GM10266 (cell line): ENCODE measurements around the gene ARHGEF1.

Experiments
- DNase-seq: peaks from one replicate; pipeline ENCODE4 v3.0.0; 2012; ENCODE audit errors: extremely low spot score
- TF ChIP-seq, protein P1 (sequence below): IDR thresholded peaks from 2 replicates; pipeline ENCODE4 v1.5.1; 2012; ENCODE audit warnings: mild to moderate bottlenecking, low read depth; ENCODE audit not compliant: control insufficient read depth, insufficient read depth; ENCODE audit errors: missing control alignments

Gene ARHGEF1

DNA sequence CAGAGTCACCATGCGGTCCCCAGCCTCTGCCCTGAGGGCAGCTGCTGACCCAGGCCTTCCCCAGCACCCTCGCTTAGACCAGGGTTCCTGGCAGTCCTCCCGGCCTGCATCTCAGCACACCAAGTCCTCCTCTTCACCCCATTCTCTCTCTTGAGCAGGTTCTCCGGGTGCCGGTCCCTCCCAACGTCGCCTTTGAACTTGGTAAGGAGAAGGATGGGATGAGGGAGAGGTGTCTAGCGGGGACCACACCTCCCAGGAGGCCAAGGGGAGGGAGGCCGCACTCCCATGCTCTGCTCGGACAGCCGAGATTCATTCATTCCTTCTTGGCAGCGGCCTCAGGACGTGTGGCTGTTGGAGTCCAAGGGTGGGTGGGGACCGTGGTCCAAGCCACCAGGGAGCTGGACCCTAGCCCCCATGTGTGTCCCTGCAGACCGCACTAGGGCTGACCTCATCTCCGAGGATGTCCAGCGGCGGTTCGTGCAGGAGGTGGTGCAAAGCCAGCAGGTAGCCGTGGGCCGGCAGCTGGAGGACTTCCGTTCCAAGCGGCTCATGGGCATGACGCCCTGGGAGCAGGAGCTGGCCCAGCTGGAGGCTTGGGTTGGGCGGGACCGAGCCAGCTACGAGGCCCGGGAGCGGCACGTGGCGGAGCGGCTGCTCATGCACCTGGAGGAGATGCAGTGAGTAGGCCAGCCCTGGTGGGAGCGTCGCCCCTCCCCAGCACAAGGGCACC is 9.4 kb downstream of the ARHGEF1 start:
- no peak for DNase-seq
- TF ChIP-seq, protein P1, sequence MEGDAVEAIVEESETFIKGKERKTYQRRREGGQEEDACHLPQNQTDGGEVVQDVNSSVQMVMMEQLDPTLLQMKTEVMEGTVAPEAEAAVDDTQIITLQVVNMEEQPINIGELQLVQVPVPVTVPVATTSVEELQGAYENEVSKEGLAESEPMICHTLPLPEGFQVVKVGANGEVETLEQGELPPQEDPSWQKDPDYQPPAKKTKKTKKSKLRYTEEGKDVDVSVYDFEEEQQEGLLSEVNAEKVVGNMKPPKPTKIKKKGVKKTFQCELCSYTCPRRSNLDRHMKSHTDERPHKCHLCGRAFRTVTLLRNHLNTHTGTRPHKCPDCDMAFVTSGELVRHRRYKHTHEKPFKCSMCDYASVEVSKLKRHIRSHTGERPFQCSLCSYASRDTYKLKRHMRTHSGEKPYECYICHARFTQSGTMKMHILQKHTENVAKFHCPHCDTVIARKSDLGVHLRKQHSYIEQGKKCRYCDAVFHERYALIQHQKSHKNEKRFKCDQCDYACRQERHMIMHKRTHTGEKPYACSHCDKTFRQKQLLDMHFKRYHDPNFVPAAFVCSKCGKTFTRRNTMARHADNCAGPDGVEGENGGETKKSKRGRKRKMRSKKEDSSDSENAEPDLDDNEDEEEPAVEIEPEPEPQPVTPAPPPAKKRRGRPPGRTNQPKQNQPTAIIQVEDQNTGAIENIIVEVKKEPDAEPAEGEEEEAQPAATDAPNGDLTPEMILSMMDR, result no peak

DNA sequence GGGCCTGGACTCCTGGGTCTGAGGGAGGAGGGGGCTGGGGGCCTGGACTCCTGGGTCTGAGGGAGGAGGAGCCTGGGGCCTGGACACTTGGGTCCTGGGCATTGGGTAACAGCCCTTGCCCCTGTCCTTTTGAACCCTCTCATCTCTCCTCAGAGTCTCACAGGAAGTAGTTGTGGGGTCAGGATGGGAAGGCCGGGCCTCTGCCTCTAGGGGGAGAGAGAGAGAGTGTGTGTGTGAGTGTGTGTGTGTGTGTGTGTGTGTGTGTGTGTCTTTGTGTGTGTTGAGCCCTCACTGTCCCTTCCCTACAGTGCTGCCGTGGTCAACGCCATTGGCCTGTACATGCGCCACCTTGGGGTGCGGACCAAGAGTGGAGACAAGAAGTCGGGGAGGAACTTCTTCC is 10.9 kb downstream of the ARHGEF1 start:
- DNase-seq, result no peak
- TF ChIP-seq, protein P1, result peak; percentile 17

DNA sequence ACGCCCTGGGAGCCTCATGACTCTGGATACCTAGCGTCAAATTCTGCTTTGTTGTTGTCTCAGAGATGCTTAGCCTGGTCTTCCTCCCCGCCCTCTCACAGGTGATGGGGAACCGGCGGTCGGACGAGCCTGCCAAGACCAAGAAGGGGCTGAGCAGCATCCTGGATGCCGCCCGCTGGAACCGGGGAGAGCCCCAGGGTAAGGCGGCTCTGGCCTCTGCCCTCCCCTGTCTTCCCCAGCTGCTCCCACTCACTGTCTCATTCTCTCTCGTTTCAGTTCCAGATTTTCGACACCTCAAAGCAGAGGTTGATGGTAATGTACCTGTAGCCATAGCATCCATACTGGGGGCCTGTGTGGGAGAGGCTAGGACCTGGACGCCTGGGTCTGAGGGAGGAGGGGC is 11.4 kb downstream of the ARHGEF1 start:
- no peak for DNase-seq
- TF ChIP-seq, protein P1, result no peak

DNA sequence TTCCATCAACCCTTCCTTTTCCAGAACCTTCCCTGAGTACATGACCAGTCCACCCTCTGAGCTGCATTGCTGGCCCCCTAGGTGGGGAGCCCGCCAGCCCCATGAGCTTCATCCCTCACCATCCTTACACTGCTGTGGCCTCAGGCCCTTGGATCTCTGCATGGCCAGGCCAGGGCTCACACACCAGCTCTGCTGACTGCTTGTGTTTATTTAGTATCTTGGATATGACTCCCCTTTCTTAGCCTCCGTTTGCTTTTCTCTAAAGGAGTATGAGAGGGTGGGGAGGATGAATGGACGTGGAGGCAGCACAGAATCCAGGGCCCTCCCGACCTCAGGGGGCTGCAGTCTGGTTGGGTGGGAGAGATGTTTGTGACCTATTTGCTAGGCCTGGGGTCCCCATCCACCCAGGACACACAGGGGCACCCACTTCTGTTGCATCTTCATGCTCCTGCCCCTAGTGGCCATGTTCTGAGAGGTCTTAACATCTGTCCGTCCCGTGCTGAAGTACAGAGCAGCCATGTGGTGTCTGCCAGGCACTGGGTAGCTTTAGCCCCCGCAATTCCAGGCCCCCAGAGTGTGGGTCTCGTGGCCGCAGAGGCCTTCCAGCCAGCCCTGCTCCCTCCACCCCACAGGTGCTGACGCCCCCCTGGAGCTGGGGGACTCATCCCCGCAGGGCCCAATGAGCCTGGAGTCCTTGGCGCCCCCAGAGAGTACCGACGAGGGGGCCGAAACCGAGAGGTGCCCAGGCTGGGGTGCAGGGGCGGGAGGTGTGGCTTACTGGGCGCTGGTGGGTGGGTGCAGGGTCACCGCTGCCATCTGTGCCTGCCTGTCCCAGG is 13.0 kb downstream of the ARHGEF1 start:
- TF ChIP-seq, protein P1, result no peak
- no peak for DNase-seq

DNA sequence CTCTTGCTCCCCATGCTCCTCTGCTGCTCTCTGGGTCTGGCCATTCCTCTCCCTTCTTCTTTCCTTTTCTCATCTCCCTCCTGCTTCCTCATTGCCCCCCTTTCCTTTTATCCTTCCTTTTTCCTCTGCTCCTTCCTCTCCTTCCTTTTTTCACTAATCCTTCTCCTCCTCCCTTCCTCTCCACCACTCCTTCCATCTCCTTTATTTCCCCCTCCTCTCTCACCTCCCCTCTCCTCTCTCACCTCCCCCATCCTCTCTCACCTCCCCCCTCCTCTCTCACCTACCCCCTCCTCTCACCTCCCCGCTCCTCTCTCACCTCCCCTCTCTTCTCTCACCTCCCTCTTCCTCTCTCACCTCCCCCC is 13.6 kb downstream of the ARHGEF1 start:
- TF ChIP-seq, protein P1, result no peak
- no peak for DNase-seq

DNA sequence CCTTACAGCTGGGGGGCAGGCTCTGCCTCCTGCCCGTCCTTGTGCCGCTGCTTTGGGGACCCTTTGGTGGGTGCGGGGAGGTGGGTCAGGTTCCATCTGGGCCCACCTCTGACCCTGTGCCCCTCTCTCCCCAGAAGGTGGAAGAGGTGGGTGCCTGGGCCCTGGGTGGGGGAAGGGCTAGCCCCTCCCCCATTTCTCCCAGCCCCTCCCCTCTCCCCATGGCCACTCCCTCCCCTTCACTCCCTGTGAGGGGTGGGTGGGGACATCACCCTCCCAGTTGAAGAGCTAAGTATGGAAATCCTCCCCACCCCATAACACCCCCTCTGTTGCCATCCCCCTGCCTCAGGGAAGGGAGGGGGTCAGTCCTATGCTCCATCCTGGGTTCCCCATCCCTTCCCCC is 14.2 kb downstream of the ARHGEF1 start:
- no peak for DNase-seq

More for the DNA sequence above, 14.2 kb downstream of the ARHGEF1 start:
- TF ChIP-seq, protein P1, result no peak
